Inferior parietal cortex (tissue), 1 donor: ENCODE results near the gene S1PR3.

Source experiments
- DNase-seq: peaks from one replicate; pipeline ENCODE4 v3.0.0-alpha.2; 2016; ENCODE audit errors: extremely low spot score

S1PR3 gene

GRCh38 chr9:88969646-88970373 lies 21.5 kb upstream of the S1PR3 start:
- no peak for DNase-seq

DNA sequence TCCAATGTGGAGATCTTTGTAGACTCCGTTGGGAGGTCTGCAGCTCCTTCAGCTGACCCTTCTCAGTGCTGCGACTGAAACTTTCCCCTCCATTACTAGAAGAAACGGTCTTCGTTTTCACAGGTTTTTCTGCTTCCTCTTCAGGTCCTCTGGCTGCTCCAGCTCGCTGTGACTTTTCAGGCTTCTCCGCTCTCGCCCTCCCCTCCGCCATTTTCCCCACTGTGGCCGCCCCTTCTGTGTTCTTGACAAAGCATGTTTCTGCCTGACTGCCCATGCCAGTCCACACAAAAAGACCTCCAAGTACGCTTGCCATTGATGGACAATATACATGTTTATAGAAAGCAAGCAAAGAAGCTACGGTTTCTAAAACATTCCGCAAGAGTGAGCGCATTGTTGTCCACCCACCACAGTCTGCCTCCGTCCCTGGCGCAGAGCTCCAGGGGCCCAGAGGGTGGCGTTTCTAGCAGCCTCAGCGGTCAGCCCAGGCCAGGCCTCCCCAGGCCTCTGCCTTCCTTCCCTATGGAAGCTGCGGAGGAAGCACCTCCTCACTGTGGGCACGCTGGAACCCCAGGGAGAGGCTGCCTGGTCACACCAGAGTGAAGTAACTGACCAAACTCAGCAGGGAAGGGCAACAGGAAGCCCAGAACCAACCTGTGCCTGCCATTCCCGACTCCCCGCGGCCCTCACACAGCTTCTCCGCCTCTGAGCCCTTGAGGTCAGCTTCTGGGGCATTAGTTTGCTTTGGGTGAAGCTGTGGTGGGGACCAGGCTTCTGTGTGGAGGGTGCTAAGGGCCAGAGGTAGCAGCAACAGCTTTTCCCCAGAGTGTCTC lies 19.9 kb upstream of the S1PR3 start:
- DNase-seq: no peak

DNA sequence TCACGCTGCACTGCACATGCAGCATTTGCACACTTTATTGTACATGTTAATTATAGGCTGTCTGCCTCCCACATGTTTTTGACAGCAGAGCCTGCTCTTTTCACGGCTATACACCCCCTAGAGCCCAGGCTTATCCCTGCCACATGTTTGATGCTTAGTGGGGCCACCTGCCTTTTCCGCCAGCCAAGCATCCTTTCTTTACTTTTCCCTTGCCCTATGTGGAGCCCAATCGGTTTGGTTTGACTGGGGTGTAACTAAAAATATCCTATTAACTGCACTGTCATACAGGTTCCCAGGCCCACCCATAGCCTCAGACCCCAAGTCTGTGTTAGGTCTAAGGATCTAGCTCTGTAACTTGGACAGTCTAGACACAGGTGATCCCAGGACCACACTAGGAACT lies 18.9 kb upstream of the S1PR3 start:
- no peak for DNase-seq

DNA sequence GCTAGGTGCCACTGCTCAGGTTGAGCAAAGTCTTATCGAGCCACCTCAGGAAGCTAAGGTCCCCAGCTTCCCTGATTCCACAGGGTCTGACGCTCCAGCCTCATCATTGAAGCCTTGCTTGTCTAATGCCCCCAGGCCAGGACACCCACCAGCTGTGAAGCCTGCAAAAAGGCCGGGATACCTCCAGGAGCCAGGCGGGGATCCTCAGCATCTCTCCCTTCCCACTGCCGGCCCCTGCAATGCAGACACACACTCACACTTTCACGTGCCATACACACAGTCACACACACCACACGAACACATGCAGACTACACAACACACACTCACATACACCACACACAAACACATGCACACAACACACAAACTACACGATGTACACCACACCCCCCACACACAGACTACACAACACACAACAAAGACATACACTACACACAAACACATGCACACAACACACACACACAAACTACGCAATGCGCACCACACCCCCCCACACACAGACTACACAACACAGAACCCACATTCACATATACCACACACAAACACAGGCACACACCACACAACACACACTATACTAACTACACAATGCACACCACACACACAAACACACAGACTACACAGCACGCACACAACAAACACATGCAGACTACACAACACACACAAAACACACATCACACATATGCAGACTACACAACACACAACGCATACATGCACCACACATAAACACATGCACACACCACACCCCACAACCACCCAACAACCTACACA lies 17.8 kb upstream of the S1PR3 start:
- no peak for DNase-seq

DNA sequence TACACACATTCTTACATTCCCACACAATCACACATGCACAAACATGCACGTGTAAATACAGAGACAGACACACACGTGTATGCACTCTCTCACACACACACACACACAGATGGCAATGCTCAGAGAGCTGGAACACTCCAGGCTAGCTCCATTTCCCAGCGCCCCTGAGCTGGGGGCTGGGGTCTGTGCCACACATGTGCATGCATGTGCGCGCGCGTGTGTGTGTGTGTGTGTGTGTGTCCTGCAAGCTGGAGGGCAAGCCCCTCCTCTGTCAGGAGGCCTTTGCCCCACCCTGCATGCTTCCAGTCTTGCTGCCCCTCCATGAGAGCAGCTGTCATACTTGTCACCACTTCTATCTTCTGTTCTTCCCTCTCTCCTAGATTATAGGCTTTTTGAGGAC lies 16.6 kb upstream of the S1PR3 start:
- no peak for DNase-seq

GRCh38 chr9:88975966-88976889 lies 15.0 kb upstream of the S1PR3 start:
- no peak for DNase-seq

DNA sequence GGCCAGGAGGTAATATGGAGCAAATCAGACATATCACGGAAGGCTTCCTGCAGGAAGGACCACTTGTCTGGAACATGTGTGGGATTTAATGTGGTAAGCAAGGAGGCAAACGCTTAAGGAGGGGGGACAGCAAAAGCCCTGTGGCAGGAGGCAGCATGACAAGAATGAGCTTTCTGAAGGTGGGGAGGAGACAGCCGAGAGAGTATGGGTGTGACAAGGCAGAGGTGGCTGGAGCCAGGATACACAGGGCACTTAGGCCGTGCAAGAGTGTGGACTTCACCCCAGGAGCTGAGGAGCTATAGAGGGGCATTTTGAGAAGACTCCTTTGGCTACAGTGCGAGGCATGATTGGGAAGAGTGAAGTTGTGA lies 14.4 kb upstream of the S1PR3 start:
- no peak for DNase-seq

- no peak for DNase-seq
These were observed 13.2 kb upstream of the S1PR3 start for GRCh38 chr9:88978034-88978433.

DNA sequence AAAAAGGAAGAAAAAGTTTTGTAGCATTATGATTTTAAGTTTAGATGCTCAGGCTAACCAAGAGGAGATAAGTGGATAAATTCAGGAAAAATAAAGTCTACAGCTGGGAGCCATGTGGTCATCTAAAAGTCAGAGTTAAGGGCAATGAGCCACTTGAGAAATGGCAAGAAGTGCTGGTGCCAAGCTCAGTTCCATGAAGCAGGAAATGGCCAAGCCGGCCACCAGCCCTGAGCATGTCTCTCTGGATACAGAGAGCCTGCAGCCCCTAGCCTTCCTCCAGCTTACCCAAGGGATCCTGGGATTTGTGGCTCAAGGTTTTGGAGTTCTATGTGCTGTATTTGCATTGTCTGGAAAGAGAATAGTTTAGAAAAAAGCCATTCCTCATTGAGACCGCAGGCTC lies 12.2 kb upstream of the S1PR3 start:
- DNase-seq: no peak

DNA sequence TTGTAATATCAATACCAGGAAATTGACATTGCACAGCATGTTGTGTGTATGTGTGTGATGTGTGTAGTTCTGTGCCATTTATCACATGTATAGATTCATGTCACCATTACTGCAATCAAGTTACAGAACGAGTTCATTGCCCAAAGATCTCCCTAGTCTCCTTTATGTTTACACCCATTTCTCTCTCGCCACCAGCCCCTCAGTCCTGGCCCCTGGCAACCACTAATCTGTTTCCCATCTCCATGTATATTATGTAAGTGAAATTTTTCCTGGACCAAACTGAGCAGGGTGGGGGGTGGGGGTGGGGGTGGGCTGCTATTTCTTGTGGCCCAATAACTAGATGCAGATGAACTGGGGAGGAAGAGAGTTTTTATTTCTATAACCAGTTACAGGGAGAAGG lies 11.5 kb upstream of the S1PR3 start:
- DNase-seq: no peak

GRCh38 chr9:88980740-88981203 lies 10.5 kb upstream of the S1PR3 start:
- DNase-seq: no peak

DNA sequence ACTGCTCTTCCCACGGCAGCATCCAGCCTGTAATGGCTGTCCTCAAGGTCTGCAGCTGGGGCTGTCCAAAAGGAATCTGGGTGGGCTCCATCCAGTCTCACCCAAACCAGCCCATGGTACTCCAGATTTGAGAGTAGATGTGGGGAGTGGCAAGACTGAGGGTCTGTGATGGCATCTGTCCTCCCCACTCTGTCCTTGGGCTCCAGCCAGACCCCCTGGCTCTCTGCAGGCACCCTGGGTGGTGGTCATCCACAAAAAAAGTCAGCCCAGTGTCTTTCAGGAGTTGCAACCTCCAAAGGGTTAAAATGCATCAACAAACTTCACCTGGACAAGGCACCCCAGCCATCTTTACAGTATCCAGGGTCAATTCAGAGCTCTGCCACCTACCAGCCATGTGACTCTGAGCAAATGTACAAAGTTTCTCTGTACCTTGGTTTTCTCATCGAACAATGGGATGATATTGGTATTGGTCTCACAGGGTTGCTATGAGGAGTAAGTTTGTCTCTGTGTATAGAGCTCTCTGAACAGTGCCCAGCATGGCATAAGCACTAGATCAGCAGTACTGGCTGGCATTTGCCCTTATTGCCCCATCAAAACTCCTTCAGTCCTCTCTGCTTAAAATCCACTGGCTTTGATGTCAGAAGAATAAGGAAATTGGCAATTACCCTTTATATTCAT lies 7.3 kb upstream of the S1PR3 start:
- DNase-seq: no peak

- DNase-seq: no peak
These were observed 6.8 kb upstream of the S1PR3 start for GRCh38 chr9:88984543-88984883.

DNA sequence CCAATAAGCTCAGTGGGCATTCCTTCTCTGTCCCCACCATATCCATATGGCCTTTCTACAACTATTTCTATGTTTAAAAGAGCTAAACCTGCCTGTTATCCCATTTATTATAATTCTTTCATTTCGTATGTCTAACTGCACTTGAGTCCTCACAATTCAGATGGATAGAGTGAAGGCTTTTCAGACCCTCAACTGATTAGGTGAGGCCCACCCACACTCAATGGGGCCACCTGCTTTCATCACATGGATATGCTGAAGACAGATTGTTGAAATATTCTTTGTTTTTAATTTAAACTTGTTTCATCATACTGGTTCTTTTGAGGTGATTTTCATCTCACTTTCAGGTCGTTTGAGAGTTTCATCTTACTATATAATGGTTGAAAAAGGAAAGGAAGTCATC lies 5.7 kb upstream of the S1PR3 start:
- DNase-seq: no peak

GRCh38 chr9:88986776-88987175 lies 4.5 kb upstream of the S1PR3 start:
- no peak for DNase-seq

DNA sequence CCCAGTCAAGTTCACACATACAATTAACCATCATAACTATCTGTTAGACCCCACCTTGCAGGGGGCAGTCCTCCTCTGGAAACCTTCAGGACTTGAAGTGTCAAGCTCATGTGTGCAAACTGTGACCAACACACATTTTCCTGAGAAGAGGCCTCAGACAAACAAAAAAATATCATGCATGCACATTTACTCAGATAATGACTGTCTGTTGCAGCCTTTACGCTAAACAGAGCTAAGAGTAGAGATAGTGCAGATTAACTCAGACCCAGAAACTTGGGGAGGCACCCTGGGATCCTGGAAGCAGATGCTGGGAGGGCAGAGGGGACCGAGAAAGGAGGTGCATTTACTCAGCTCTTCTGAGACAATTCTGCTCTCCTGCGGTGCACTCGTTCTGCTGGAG lies 3.6 kb upstream of the S1PR3 start:
- DNase-seq: no peak

DNA sequence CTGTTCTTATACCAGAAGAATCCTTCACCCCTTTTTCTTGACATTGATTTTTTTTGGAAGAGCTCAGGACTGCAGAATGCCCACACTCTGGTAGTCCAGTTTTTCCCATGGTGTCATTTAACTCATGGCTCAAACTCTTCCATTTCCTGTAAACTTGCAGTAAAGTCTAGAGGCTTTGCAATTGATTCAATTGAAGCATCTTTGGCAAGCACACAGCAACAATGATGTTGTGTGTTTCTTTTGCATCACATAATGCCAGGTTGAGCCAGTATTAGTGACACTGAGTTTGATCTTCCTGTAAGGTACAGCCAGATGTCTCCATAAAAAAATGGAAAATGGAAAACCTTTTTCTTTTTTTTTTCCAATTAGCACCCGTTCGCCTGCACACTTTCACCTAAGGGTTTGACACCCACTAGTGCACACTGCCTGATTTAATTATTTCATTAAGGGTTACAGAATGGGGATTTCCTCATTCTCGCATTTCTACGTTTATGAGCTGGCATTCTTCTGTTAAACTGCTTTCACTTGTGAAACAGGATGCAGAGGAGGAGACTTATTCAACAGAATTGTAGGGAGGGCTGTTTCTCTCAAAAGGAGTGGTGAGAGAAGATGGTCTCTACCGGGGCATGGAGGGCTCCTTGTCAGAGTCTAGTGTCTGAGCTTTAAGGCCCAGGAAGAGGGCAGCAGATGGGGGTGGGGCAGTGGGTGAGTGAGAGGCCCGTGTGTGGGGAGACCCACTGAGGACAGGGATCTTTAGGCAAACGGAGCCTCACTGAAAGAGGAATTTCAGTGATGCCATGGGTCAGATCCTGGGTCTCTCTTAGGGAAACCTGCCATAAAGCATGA lies 2.2 kb upstream of the S1PR3 start:
- no peak for DNase-seq

- no peak for DNase-seq
These were observed 1.1 kb upstream of the S1PR3 start for GRCh38 chr9:88990041-88990728.

DNA sequence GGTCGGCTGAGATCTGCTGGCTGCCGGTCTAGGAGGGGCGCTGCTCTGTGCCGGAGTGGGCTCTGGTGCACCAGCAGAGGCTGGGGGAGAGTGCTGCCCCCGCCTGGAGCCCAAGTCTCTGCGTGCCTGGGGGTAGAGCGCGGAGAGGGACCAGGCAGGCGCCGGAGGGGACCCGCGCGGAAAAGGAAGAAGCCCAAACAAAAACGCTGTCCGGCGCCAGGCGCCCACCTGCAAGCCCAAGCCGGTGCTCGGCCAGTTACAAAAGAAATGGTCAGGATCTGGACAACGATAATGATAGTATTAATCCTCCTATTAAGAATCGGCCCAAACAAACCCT lies 571 bp upstream of the S1PR3 start:
- no peak for DNase-seq

DNA sequence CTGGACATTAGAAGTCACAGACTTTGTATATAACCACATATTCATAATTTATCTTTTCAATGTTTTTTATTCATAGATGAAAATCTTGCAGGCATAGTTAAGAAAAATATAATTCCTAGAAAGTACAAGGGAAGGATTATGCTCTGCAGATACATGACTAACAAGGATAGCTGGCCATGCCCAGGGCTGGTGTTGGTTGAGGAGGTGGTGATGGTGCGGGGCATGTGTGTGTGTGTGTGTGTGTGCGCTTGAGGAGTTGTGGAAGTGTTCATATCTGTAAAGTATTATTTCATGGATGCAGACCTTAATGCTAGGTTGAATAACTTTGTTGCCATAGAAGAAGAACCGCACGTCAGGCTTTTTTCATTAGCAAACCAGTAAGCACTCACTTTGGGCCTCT lies 1.3 kb downstream of the S1PR3 start:
- no peak for DNase-seq
